GM19395 (cell line): ENCODE measurements around the gene GRK4.
"Not testable (repeated sequence)": the region's sequence is repeated elsewhere in the genome, so short reads cannot be mapped to it uniquely, and the experiment has no call there.

ENCODE experiments used
- ATAC-seq: cut with Tn5 transposase; IDR thresholded peaks from one replicate; pipeline ENCODE4 v1.9.1; 2021; ENCODE audit warnings: mild to moderate bottlenecking, moderate library complexity; ENCODE audit not compliant: unreplicated experiment

The GRK4 gene

GRCh38 chr4:3037957-3038461 is 74.6 kb downstream of the GRK4 start:
- no peak for ATAC-seq

- ATAC-seq = no peak
These were observed 76.5 kb downstream of the GRK4 start for GRCh38 chr4:3039706-3040366.

DNA sequence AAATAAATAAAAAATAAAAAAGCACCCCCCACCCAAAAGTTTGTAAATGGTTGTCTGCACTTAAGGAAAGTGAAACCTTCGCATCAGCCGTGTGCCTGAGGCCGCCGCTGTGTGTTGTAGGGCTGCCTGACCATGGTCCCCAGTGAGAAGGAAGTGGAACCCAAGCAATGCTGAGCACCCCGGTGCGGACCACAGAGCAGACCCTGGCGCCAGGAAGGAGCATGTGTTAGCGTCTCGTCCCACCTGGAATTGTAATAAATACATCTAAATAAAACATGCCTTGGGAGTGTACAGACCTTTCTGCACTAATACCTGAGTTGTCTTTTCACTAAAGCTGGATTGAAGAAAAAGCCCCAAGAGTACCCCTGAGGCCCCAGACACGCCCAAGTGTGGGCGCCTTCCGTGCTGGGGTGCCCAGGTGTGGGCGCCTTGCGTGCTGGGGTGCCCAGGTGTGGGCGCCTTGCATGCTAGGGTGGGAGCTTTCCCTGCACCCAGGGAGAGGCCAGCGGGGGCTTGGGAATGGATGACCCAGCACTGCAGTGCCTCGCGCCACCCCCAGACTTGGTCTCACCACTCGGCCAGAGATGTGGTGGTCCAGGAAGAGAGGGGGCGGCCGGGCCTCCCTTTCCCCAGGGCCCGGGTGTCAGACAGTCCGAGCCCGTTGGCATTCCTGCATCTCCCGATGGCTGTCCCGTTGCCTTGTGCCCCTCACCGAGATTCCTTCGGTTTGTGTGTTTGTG is 77.3 kb downstream of the GRK4 start:
- no peak for ATAC-seq

GRCh38 chr4:3041192-3042142 is 78.1 kb downstream of the GRK4 start:
- no peak for ATAC-seq

GRCh38 chr4:3042226-3042625 is 78.9 kb downstream of the GRK4 start:
- ATAC-seq = no peak

- ATAC-seq = no peak
These were observed 80.1 kb downstream of the GRK4 start for GRCh38 chr4:3043282-3044020.

DNA sequence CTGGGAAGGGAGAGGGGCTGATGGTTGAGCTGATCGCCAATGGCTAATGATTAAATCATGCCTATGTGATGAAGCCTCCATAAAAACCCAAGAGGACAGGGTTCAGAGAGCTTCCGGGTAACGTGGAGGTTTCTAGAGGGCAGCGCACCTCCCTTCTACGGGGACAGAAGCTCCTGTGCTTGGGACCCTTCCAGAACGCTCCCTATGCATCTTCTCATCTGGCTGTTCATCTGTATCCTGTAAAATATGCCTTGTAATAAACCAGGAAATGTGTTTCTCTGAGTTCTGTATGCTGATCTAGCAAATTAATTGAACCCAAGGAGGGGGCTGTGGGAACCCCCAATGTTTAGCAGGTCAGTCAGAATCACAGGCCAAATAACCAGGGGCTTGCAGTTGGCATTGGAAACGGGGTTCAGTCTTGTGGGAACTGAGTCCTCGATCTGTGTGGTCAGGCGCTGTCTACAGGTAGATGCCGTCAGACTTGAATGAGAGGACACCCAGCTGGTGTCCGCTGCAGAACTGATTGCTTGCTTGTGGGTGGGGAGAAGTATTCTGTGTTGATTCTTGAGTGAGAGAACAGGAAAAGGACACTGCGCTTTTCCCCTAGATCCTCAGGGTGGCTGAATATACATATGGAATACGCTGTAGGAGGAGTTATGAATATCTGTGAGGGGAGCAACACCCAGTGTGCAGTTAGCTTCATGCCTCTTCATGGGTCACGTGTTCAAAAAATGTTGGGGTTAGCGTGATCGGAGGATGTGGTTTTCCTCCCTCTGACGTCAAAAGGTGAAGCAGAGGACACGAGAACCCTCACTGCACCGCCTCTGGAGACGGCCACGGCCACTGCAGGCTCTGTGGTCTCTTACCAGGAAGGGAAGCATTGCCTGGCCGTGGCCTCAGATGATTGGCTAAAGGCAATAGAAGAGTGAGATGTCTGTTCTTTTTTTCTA is 81.8 kb downstream of the GRK4 start:
- no peak for ATAC-seq

GRCh38 chr4:3046162-3046561 is 82.8 kb downstream of the GRK4 start:
- ATAC-seq = no peak

GRCh38 chr4:3046623-3047022 is 83.3 kb downstream of the GRK4 start:
- no peak for ATAC-seq

DNA sequence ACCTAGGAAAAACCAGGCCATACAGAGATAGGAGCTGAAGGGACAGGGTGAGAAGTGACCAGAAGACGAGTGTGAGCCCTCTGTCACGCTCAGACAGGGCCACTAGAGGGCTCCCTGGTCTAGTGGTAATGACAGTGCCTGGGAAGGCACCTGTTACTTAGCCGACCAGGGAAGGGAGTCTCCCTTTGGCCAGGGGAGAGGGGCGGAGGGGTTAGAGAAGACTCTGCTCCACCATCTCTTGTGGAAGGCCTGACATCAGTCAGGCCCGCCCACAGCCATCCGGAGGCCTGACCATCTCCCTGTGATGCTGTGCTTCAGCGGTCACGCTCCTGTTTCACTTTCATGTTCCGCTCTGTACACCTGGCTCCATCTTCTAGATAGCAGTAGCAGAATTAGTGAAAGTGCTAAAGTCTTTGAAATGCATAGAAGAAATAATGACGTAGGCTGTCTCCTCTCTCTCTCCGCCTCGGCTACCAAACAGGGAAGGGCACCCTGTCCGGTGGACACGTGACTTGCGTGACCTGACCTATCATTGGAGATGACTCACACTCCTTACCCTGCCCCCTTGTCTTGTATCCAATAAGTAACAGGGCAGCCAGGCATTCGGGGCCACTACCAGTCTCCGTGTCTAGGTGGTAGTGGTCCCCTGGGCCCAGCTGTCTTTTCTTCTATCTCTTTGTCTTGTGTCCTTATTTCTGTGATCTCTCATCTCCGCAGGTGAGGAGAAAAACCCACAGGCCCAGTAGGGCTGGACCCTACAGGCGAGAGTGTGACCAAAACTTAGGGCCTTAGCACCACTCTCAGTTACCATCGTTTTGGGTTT is 84.3 kb downstream of the GRK4 start:
- ATAC-seq = peak; percentile 83

DNA sequence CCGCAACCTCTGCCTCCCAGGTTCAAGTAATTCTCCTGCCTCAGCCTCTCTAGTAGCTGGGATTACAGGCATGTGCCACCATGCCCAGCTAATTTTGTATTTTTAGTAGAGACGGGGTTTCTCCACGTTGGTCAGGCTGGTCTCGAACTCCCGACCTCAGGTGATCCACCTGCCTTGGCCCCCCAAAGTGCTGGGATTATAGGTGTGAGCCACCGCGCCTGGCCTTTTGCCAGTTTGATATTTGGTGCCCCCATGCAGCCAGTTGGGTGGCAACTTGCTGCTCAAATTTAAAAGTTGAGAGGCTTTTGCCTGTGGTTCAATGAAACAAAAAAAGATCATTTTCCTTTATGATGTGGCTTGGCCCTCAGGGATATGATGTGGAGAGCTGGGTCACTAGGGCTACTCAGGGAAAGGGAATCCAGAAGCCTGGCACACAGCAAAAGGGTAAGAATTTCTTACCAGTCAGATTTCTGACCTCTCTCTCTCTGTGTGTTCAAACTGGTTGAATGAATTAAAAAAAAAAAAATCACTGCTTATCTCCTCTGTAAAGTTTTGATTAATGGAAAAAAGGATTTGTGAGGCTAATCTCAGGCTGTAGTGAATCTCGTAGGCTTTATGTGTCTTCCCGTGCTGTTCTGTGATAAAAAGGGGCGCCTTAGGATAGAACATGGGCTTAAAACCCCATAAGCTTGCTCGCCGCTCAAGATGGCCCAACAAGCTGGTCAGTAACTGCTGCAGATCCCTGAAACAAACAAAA is 87.9 kb downstream of the GRK4 start:
- not testable (repeated sequence) for ATAC-seq

GRCh38 chr4:3054169-3054759 is 90.9 kb downstream of the GRK4 start:
- no peak for ATAC-seq

DNA sequence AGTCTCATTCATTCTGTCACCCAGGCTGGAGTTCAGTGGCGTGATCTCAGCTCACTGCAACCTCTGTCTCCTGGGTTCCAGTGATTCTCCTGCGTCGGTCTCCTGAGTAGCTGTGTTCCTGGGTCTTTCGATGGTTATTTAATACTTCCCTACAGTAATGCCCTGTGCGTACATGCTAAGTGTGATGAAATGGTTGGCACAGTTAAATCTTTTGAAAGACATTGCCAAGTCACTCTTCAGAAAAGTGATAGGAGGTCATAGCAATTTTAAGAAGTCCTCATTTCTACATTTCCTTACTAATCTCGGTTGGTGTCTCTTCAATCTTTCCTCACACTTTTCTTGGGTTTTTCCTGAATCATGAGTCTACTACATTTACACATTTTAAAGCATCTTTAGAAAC is 96.6 kb downstream of the GRK4 start:
- ATAC-seq = no peak

- ATAC-seq = no peak
These were observed 97.6 kb downstream of the GRK4 start for GRCh38 chr4:3060946-3061345.

GRCh38 chr4:3062471-3062870 is 99.1 kb downstream of the GRK4 start:
- ATAC-seq = no peak

DNA sequence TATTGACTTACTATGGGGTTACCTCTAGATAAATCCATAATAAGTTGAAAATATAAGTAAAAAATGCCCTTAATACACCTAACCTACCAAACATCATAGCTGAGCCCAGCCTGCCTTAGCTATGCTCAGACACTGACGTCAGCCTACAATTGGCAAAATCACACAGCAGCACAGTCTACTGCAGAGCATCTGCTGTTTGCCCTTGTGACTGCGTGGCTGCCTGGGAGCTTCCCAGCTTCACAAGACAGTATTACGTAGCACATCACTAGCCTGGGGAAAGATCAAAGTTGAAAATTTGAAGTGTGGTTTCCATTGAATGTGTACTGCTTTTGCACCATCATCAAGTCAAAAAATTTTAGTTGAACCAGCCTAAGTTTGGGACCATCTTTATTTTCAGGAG is 102.2 kb downstream of the GRK4 start:
- no peak for ATAC-seq

DNA sequence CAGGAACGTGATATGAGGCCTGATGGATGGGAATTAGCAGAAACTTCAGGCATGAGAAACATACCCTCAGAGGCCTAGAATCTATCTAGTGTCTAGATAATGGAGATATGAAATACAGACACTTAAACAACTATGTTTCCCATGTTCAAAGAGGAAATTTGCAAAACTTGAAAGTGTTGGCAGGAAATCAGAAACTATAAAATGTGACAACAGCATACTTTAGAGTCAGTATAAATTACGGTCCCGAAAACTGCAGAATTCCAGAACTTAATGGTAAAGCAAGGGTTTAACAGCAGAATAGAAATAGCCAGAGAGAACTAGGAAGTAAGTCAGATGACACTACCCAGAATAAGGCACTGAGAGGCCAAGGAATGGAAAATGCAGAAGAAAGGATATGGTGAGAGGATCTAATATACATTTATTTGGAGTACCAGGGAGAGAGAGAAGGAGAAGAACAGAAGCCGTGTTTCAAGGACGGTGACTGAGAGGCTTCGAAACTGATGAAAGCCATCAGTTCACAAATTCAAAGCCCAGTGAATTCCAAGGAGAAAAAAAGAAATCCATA is 103.5 kb downstream of the GRK4 start:
- no peak for ATAC-seq
